Body of pancreas (tissue), 4 donors: ENCODE results near the gene SORL1.

Source experiments
- POLR2A ChIP-seq, 3 donors: fragments of 450-650 bp; IDR thresholded peaks; one replicate each; pipeline ENCODE4 v1.6.1; 2016; ENCODE audit warnings: antibody characterized with exemption in 3 of 3, mild to moderate bottlenecking in 2 of 3
- TF ChIP-seq, protein P1 (sequence below), 7 experiments: fragments of 450-650 bp in 4 of 7; fragments of 200-600 bp in 3 of 7; sonication (generic) in 3 of 7; IDR thresholded peaks; one replicate each; pipeline ENCODE4 v1.5.1; 2016 to 2019; ENCODE audit warnings: antibody characterized with exemption in 7 of 7

GRCh38 chr11:121419836-121420235, 32.3 kb upstream of the SORL1 start:
- TF ChIP-seq, protein P1, sequence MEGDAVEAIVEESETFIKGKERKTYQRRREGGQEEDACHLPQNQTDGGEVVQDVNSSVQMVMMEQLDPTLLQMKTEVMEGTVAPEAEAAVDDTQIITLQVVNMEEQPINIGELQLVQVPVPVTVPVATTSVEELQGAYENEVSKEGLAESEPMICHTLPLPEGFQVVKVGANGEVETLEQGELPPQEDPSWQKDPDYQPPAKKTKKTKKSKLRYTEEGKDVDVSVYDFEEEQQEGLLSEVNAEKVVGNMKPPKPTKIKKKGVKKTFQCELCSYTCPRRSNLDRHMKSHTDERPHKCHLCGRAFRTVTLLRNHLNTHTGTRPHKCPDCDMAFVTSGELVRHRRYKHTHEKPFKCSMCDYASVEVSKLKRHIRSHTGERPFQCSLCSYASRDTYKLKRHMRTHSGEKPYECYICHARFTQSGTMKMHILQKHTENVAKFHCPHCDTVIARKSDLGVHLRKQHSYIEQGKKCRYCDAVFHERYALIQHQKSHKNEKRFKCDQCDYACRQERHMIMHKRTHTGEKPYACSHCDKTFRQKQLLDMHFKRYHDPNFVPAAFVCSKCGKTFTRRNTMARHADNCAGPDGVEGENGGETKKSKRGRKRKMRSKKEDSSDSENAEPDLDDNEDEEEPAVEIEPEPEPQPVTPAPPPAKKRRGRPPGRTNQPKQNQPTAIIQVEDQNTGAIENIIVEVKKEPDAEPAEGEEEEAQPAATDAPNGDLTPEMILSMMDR (IDR thresholded peaks at IDR 0.05) = no peak
- no peak for TF ChIP-seq POLR2A (IDR thresholded peaks at IDR 0.05)
